ENCODE results near the gene CDK5R2. TPM values are rescaled to one million over a fixed set of nuclear protein-coding genes. Genes with fewer than 3 reads are reported as not detected.

The CDK5R2 gene
- total RNA-seq, 1 experiment from 2014 or later = 0.17 TPM

DNA sequence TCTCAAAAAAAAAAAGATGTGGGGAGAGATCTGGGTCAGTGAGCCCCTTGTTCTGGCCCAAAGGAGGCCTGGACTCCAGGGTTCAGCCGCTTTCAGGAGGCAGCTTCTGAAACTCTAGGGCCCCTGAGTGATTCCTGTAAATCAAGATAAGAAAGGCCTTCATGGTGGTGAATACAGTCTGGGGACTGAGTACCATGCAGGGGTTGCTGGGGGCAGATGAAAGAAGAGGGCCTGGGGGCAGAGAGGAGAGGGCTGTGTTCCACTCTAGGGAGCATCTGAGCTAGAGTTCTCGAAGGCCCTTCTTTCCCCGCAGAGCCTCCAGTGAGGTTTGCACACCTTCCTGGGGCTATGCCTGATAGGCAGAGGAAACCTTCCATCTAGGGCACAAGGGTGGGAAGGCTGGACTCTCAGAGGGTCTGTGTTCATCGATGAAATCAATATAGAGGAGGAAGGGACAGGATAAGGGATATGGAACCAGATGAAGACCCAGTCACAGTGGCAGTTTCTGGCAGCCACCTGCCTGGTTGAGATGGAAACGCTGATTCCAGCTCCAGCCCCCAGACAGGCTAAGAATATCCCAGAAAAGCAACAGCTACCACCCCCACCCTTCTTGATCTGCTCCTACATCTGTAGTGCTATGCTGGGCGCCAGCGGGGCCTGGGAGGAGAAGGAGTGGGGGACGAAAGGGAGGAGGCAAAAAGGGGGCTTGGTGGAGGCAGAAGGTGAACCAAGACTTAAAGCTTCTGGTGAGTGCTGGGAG lies 4.7 kb upstream of the CDK5R2 start:
- CTCF ChIA-PET = no interaction called here
- Histone ChIP-seq H2AFZ (no peak overlapping the region), H3K27me3 (ENCODE audit: insufficient read depth, low read depth) (no peaks in the 10 kb centered on the region), H3K9me3 (ENCODE audit: insufficient read depth, low read depth) (no peaks in the 10 kb centered on the region), H3F3A (ENCODE audit: insufficient read depth, low read depth) (peaks cover 7% of the 10 kb centered on the region; the same call in 1 of the 2 replicates), H4K20me1 (ENCODE audit: insufficient read depth) (no peaks in the 10 kb centered on the region), H3K36me3 (ENCODE audit: low read depth) (no peaks in the 10 kb centered on the region), H3K4me1 (replicated peaks; ENCODE audit: insufficient read depth) (peaks cover 7% of the 10 kb centered on the region; the same call in 1 of the 2 replicates), H3K4me3 (no peak overlapping the region), H3K9me2 (ENCODE audit: insufficient read depth) (no peaks in the 10 kb centered on the region), H3K27ac (no peak overlapping the region), H3K4me2 (no peak overlapping the region), H3K79me2 (ENCODE audit: low read depth) (no peaks in the 10 kb centered on the region)
- no peak for TF ChIP-seq CTCF (conservative IDR thresholded peaks at IDR 0.05)
- no peak for TF ChIP-seq EZH2 (IDR thresholded peaks at IDR 0.05; ENCODE audit: low read depth)
- no peak for DNase-seq
- POLR2A ChIA-PET (ENCODE audit: unreplicated experiment) = no interaction called here
- no TSS peak for BruUV-seq (replicated peaks)
- intact Hi-C loops (cut with micrococcal nuclease; ENCODE audit: unreplicated experiment) = no loop called here

GRCh38 chr2:218956039-218956438 lies 3.4 kb upstream of the CDK5R2 start:
- Histone ChIP-seq H3K4me2 (no peak overlapping the region), H3K9me2 (ENCODE audit: insufficient read depth) (no peaks in the 10 kb centered on the region), H3K79me2 (ENCODE audit: low read depth) (no peaks in the 10 kb centered on the region), H3K27ac (no peak overlapping the region), H3K9me3 (ENCODE audit: insufficient read depth, low read depth) (no peaks in the 10 kb centered on the region), H3K4me3 (no peak overlapping the region), H3K4me1 (replicated peaks; ENCODE audit: insufficient read depth) (no peaks in the 10 kb centered on the region), H3F3A (ENCODE audit: insufficient read depth, low read depth) (peaks cover 7% of the 10 kb centered on the region; the same call in 1 of the 2 replicates), H4K20me1 (ENCODE audit: insufficient read depth) (no peaks in the 10 kb centered on the region), H3K27me3 (ENCODE audit: insufficient read depth, low read depth) (no peaks in the 10 kb centered on the region), H2AFZ (no peak overlapping the region), H3K36me3 (ENCODE audit: low read depth) (no peaks in the 10 kb centered on the region)
- TF ChIP-seq EZH2 (IDR thresholded peaks at IDR 0.05; ENCODE audit: low read depth) (no peak), CTCF (conservative IDR thresholded peaks at IDR 0.05) (no peak)
- no peak for DNase-seq
- POLR2A ChIA-PET (ENCODE audit: unreplicated experiment) = no interaction called here
- no TSS peak for BruUV-seq (replicated peaks)
- intact Hi-C loops (cut with micrococcal nuclease; ENCODE audit: unreplicated experiment) = no loop called here
- CTCF ChIA-PET = no interaction called here

- no peaks in the 10 kb centered on the region for H3K4me1 ChIP-seq (replicated peaks; ENCODE audit: insufficient read depth)
- peaks cover 7% of the 10 kb centered on the region; the same call in 1 of the 2 replicates for H3F3A ChIP-seq (ENCODE audit: insufficient read depth, low read depth)
- H4K20me1 ChIP-seq (ENCODE audit: insufficient read depth) = no peaks in the 10 kb centered on the region
- H3K27me3 ChIP-seq (ENCODE audit: insufficient read depth, low read depth) = no peaks in the 10 kb centered on the region
- H3K9me3 ChIP-seq (ENCODE audit: insufficient read depth, low read depth) = no peaks in the 10 kb centered on the region
- DNase-seq = peak in 1 of 2 experiments; percentile 50
- no peaks in the 10 kb centered on the region for H3K36me3 ChIP-seq (ENCODE audit: low read depth)
- no peak overlapping the region for H3K4me2 ChIP-seq
- no peak overlapping the region for H3K4me3 ChIP-seq
- CTCF ChIA-PET = interaction anchor here (0.6 kb wide), 1 partner anchor 11 kb away, joined by 6 read pairs; no protein-coding TSS in a partner anchor
- POLR2A ChIA-PET (ENCODE audit: unreplicated experiment) = no interaction called here
- H3K9me2 ChIP-seq (ENCODE audit: insufficient read depth) = no peaks in the 10 kb centered on the region
- TF ChIP-seq CTCF (conservative IDR thresholded peaks at IDR 0.05) (no peak), EZH2 (IDR thresholded peaks at IDR 0.05; ENCODE audit: low read depth) (no peak)
- intact Hi-C loops (cut with micrococcal nuclease; ENCODE audit: unreplicated experiment) = no loop called here
- H2AFZ ChIP-seq = no peak overlapping the region
- no TSS peak for BruUV-seq (replicated peaks)
- no peaks in the 10 kb centered on the region for H3K79me2 ChIP-seq (ENCODE audit: low read depth)
- H3K27ac ChIP-seq = no peak overlapping the region
Observed at GRCh38 chr2:218957671-218958070, 1.8 kb upstream of the CDK5R2 start.
